Activated CD4-positive, alpha-beta T cell treated with anti-CD3 and anti-CD28 coated beads, Interleukin-2, amount 10 ng/mL, durations not matched to agents 7 days and 5 days (primary cell): Measurements from ENCODE around the gene NTSR2. TPM values are rescaled to one million over a fixed set of nuclear protein-coding genes. Genes with fewer than 3 reads are reported as not detected.

Experiments
- CTCF ChIA-PET: fragments of 350-600 bp; sonication (Branson Sonifier 250); formaldehyde crosslinking; loops from one replicate; lab custom pipeline; 2021; ENCODE audit warnings: antibody characterized with exemption; lab: Charles Lee
- POLR2A ChIA-PET: fragments of 350-600 bp; sonication (Branson Sonifier 250); formaldehyde crosslinking; loops from one replicate; lab custom pipeline; 2021; ENCODE audit warnings: antibody characterized with exemption; lab: Charles Lee
- DNase-seq: peaks from one replicate; pipeline ENCODE4 v3.0.0-alpha.2; 2020
- H3K27ac Mint-ChIP-seq: one replicate; pipeline ENCODE4 v1.8.0; 2021; ENCODE audit warnings: mild to moderate bottlenecking, moderate library complexity, mixed read lengths
- H3K27me3 Mint-ChIP-seq: one replicate; pipeline ENCODE4 v1.8.0; 2021; ENCODE audit warnings: mixed read lengths
- H3K36me3 Mint-ChIP-seq: one replicate; pipeline ENCODE4 v1.8.0; 2021; ENCODE audit warnings: low read depth, mixed read lengths
- H3K4me1 Mint-ChIP-seq: one replicate; pipeline ENCODE4 v1.8.0; 2021; ENCODE audit warnings: mixed read lengths
- H3K4me3 Mint-ChIP-seq: one replicate; pipeline ENCODE4 v1.8.0; 2021; ENCODE audit warnings: mild to moderate bottlenecking, moderate library complexity, mixed read lengths
- H3K9me3 Mint-ChIP-seq: one replicate; pipeline ENCODE4 v1.8.0; 2021; ENCODE audit warnings: mixed read lengths
- total RNA-seq, 2 experiments: library from RNA; stranded (reverse); gene quantifications; one replicate each; pipeline ENCODE4 v1.2.3, GENCODE V29; 2021

The NTSR2 gene
- total RNA-seq, 2 experiments from 2014 or later, result not detected

GRCh38 chr2:11696736-11697102 lies 26.7 kb upstream of the NTSR2 start:
- POLR2A ChIA-PET, result interaction anchor here (0.6 kb wide), 1 partner anchor 154 kb away, joined by 3 read pairs; no protein-coding TSS in a partner anchor
- Mint-ChIP-seq H3K9me3 (no peaks in the 10 kb centered on the region), H3K36me3 (no peaks in the 10 kb centered on the region), H3K27ac (no peak overlapping the region), H3K4me1 (peaks cover 3% of the 10 kb centered on the region), H3K27me3 (peaks cover 3% of the 10 kb centered on the region), H3K4me3 (no peak overlapping the region)
- DNase-seq, result no peak
- CTCF ChIA-PET, result interaction anchor here (0.8 to 1.5 kb wide), 3 partner anchors 14 to 88 kb away, joined by 3 to 6 read pairs (median 3); no protein-coding TSS in a partner anchor

- no peaks in the 10 kb centered on the region for H3K36me3 Mint-ChIP-seq
- DNase-seq, result no peak
- H3K4me3 Mint-ChIP-seq, result no peak overlapping the region
- H3K4me1 Mint-ChIP-seq, result peaks cover 3% of the 10 kb centered on the region
- CTCF ChIA-PET, result interaction anchor here (0.8 kb wide), 1 partner anchor 38 kb away, joined by 3 read pairs; no protein-coding TSS in a partner anchor
- no peak overlapping the region for H3K27ac Mint-ChIP-seq
- POLR2A ChIA-PET, result no interaction called here
- H3K9me3 Mint-ChIP-seq, result no peaks in the 10 kb centered on the region
- H3K27me3 Mint-ChIP-seq, result peaks cover 3% of the 10 kb centered on the region
Measured at GRCh38 chr2:11695576-11695975, 25.6 kb upstream of the NTSR2 start.

GRCh38 chr2:11692966-11693521 lies 23.0 kb upstream of the NTSR2 start:
- H3K36me3 Mint-ChIP-seq, result no peaks in the 10 kb centered on the region
- peaks cover 15% of the 10 kb centered on the region for H3K4me1 Mint-ChIP-seq
- ChIA-PET CTCF (interaction anchor here (0.5 to 2.0 kb wide), 21 partner anchors 9 to 614 kb away, joined by 3 to 22 read pairs (median 5); no protein-coding TSS in a partner anchor), POLR2A (no interaction called here)
- peak; percentile 78 for DNase-seq
- no peaks in the 10 kb centered on the region for H3K9me3 Mint-ChIP-seq
- no peak overlapping the region for H3K27ac Mint-ChIP-seq
- peaks cover 3% of the 10 kb centered on the region for H3K27me3 Mint-ChIP-seq
- no peak overlapping the region for H3K4me3 Mint-ChIP-seq

- Mint-ChIP-seq H3K9me3 (no peaks in the 10 kb centered on the region), H3K4me3 (no peak overlapping the region), H3K27me3 (peaks cover 4% of the 10 kb centered on the region), H3K36me3 (no peaks in the 10 kb centered on the region), H3K4me1 (peaks cover 23% of the 10 kb centered on the region), H3K27ac (no peak overlapping the region)
- POLR2A ChIA-PET, result no interaction called here
- DNase-seq, result no peak
- CTCF ChIA-PET, result no interaction called here
Measured at GRCh38 chr2:11691076-11691660, 21.2 kb upstream of the NTSR2 start.

GRCh38 chr2:11688222-11689069 lies 18.5 kb upstream of the NTSR2 start:
- H3K27me3 Mint-ChIP-seq, result peaks cover 7% of the 10 kb centered on the region
- DNase-seq, result peak; percentile 89
- peaks cover 23% of the 10 kb centered on the region for H3K4me1 Mint-ChIP-seq
- peak overlapping the region; percentile 24 for H3K4me3 Mint-ChIP-seq
- no peaks in the 10 kb centered on the region for H3K9me3 Mint-ChIP-seq
- no peak overlapping the region for H3K27ac Mint-ChIP-seq
- CTCF ChIA-PET, result interaction anchor here (0.7 to 1.9 kb wide), 9 partner anchors 10 to 96 kb away, joined by 3 to 6 read pairs (median 3); partner anchors contain the start of gene LPIN1
- POLR2A ChIA-PET, result no interaction called here
- no peaks in the 10 kb centered on the region for H3K36me3 Mint-ChIP-seq

GRCh38 chr2:11687736-11688135 lies 17.7 kb upstream of the NTSR2 start:
- H3K27ac Mint-ChIP-seq, result no peak overlapping the region
- H3K4me3 Mint-ChIP-seq, result peak overlapping the region; percentile 24
- H3K36me3 Mint-ChIP-seq, result no peaks in the 10 kb centered on the region
- no peaks in the 10 kb centered on the region for H3K9me3 Mint-ChIP-seq
- peaks cover 20% of the 10 kb centered on the region for H3K4me1 Mint-ChIP-seq
- CTCF ChIA-PET, result interaction anchor here (0.7 to 1.8 kb wide), 6 partner anchors 13 to 96 kb away, joined by 3 to 6 read pairs (median 3); partner anchors contain the start of gene LPIN1
- no peak for DNase-seq
- peaks cover 10% of the 10 kb centered on the region for H3K27me3 Mint-ChIP-seq
- POLR2A ChIA-PET, result no interaction called here

GRCh38 chr2:11685906-11686470 lies 16.0 kb upstream of the NTSR2 start:
- H3K27me3 Mint-ChIP-seq, result peaks cover 10% of the 10 kb centered on the region
- H3K9me3 Mint-ChIP-seq, result no peaks in the 10 kb centered on the region
- no peak for DNase-seq
- H3K36me3 Mint-ChIP-seq, result no peaks in the 10 kb centered on the region
- ChIA-PET POLR2A (no interaction called here), CTCF (interaction anchor here (1.1 kb wide), 1 partner anchor 20 kb away, joined by 3 read pairs; no protein-coding TSS in a partner anchor)
- peaks cover 24% of the 10 kb centered on the region for H3K4me1 Mint-ChIP-seq
- no peak overlapping the region for H3K4me3 Mint-ChIP-seq
- H3K27ac Mint-ChIP-seq, result no peak overlapping the region

- Mint-ChIP-seq H3K4me3 (no peak overlapping the region), H3K9me3 (no peaks in the 10 kb centered on the region), H3K27ac (no peak overlapping the region), H3K4me1 (peaks cover 24% of the 10 kb centered on the region), H3K27me3 (peaks cover 10% of the 10 kb centered on the region), H3K36me3 (no peaks in the 10 kb centered on the region)
- ChIA-PET CTCF (interaction anchor here (0.6 to 1.8 kb wide), 2 partner anchors 8 to 145 kb away, joined by 3 to 6 read pairs; no protein-coding TSS in a partner anchor), POLR2A (no interaction called here)
- DNase-seq, result no peak
Measured at GRCh38 chr2:11684894-11685460, 15.0 kb upstream of the NTSR2 start.

GRCh38 chr2:11683966-11684365 lies 14.0 kb upstream of the NTSR2 start:
- no peak overlapping the region for H3K4me3 Mint-ChIP-seq
- no peaks in the 10 kb centered on the region for H3K36me3 Mint-ChIP-seq
- peaks cover 10% of the 10 kb centered on the region for H3K27me3 Mint-ChIP-seq
- H3K27ac Mint-ChIP-seq, result no peak overlapping the region
- no peaks in the 10 kb centered on the region for H3K9me3 Mint-ChIP-seq
- POLR2A ChIA-PET, result no interaction called here
- CTCF ChIA-PET, result interaction anchor here (0.6 to 2.0 kb wide), 5 partner anchors 9 to 126 kb away, joined by 3 to 6 read pairs (median 3); no protein-coding TSS in a partner anchor
- peaks cover 21% of the 10 kb centered on the region for H3K4me1 Mint-ChIP-seq
- DNase-seq, result no peak

- Mint-ChIP-seq H3K36me3 (no peaks in the 10 kb centered on the region), H3K9me3 (no peaks in the 10 kb centered on the region), H3K27ac (no peak overlapping the region), H3K4me1 (peaks cover 17% of the 10 kb centered on the region), H3K4me3 (no peak overlapping the region), H3K27me3 (peaks cover 10% of the 10 kb centered on the region)
- CTCF ChIA-PET, result interaction anchor here (0.5 to 2.0 kb wide), 5 partner anchors 9 to 126 kb away, joined by 3 to 6 read pairs (median 3); no protein-coding TSS in a partner anchor
- POLR2A ChIA-PET, result no interaction called here
- no peak for DNase-seq
Measured at GRCh38 chr2:11683476-11683875, 13.5 kb upstream of the NTSR2 start.

- no peak overlapping the region for H3K4me3 Mint-ChIP-seq
- H3K36me3 Mint-ChIP-seq, result no peaks in the 10 kb centered on the region
- ChIA-PET CTCF (interaction anchor here (0.6 to 2.0 kb wide), 5 partner anchors 11 to 37 kb away, joined by 3 to 6 read pairs (median 3); no protein-coding TSS in a partner anchor), POLR2A (no interaction called here)
- H3K4me1 Mint-ChIP-seq, result peaks cover 8% of the 10 kb centered on the region
- peaks cover 14% of the 10 kb centered on the region for H3K27me3 Mint-ChIP-seq
- DNase-seq, result no peak
- H3K9me3 Mint-ChIP-seq, result no peaks in the 10 kb centered on the region
- H3K27ac Mint-ChIP-seq, result no peak overlapping the region
Measured at GRCh38 chr2:11682590-11682915, 12.6 kb upstream of the NTSR2 start.
